ENCODE data around the gene NSG1.

The NSG1 gene

GRCh38 chr4:4427121-4427870 lies 40.4 kb downstream of the NSG1 start:
- DNase-seq (no peak), ATAC-seq (no peak)
- Mint-ChIP-seq H3K27me3 (no peaks in the 10 kb centered on the region), H3K4me3 (no peak overlapping the region), H3K27ac (no peak overlapping the region), H3K4me1 (peaks cover 10% of the 10 kb centered on the region), H3K9me3 (no peaks in the 10 kb centered on the region)

- Mint-ChIP-seq H3K27me3 (no peaks in the 10 kb centered on the region), H3K9me3 (no peaks in the 10 kb centered on the region), H3K4me3 (no peak overlapping the region), H3K4me1 (peaks cover 10% of the 10 kb centered on the region), H3K27ac (no peak overlapping the region)
- no peak for ATAC-seq
- DNase-seq, result no peak
These were observed 41.0 kb downstream of the NSG1 start for GRCh38 chr4:4427886-4428285.

DNA sequence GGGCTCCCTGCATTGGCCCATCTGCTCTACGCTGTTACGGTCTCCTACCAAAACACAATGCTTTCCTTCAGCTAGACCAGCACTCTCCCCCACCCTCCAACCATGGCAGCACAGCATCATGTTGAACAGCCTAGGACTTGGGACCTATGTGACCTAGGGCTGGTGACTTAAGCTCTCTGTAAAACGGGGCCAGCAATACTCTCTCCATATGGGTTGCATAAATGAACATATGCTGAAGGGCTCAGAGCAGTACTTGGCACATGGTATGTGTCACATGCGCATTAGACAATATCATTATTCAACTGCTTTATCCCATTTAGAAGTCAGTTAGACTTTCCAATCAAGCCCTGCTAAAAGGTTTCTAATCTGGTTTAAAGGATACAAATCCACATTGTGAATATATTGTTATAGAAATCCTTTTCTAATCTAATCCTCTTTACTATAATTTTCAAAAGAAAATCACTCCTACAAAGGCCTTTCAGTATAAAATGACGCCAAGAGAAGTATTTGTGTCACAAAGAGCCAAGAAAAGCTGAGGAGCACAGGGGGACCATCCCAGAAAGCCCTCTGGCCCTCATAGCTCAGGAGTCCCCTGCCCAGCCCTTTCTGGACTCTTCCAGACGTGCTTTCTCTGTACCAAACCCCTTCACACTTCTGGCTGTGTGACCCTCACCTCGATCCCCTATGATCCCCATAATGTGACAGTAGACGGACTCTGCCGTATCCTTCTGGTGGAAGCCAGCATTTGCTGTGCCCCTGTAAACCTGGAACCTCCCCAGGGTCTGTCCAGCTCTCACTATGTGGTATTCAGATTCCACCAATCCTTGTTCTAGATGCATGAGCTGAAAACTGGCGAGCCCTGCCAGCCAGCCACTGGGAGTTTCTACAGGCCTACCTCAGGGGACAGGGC lies 42.3 kb downstream of the NSG1 start:
- ATAC-seq (no peak), DNase-seq (no peak)
- H3K27ac Mint-ChIP-seq, result no peak overlapping the region
- no peaks in the 10 kb centered on the region for H3K27me3 Mint-ChIP-seq
- H3K4me3 Mint-ChIP-seq, result no peak overlapping the region
- peaks cover 10% of the 10 kb centered on the region for H3K4me1 Mint-ChIP-seq
- no peaks in the 10 kb centered on the region for H3K9me3 Mint-ChIP-seq

GRCh38 chr4:4430492-4431195 lies 43.7 kb downstream of the NSG1 start:
- ATAC-seq (peak; percentile 92), DNase-seq (peak; percentile 19 to 41)
- Mint-ChIP-seq H3K4me1 (peaks cover 10% of the 10 kb centered on the region), H3K27ac (no peak overlapping the region), H3K4me3 (no peak overlapping the region), H3K9me3 (no peaks in the 10 kb centered on the region), H3K27me3 (no peaks in the 10 kb centered on the region)

DNA sequence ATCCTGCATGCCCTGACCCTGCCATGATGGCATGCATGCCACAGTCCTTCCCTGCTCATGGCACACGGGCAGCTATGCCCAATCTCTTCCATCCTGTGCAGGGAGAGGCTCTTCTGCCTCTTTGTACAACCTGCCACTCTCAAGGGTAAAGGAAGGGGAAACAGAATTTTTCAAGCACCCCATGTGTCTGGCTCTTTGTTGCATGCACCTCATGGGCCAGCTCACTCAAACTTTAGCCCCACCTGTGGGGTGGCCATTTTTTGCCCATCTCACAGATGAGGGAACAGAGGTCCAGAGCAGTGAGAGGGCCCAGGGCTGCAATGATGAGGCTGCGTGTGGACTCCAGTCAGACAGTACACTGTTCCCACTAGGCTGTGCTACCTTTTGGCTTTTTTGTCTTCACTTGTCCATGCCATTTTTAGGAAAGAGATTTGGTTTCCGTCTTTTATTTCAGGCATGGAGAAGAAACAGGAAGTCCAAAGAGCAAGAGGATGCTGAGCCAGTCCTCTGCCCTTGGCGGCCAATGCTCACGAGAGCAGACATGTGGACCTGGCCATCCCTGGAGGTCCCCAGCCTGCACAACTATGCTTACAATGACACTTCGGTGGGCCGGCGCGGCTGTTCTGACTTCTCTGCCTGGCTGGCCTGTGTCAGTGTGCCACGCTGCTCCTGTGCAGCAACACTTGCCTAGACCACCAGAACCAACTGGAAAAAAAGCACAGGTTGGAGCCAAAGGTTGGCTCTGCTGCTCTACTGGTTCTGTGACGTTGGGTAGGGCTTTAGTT lies 45.6 kb downstream of the NSG1 start:
- Mint-ChIP-seq H3K4me3 (no peak overlapping the region), H3K9me3 (no peaks in the 10 kb centered on the region), H3K27ac (peak overlapping the region; percentile 14 to 27), H3K27me3 (no peaks in the 10 kb centered on the region), H3K4me1 (peaks cover 9% of the 10 kb centered on the region)
- ATAC-seq, result no peak
- no peak for DNase-seq

GRCh38 chr4:4433941-4434340 lies 47.0 kb downstream of the NSG1 start:
- DNase-seq, result no peak
- no peak for ATAC-seq
- Mint-ChIP-seq H3K27me3 (no peaks in the 10 kb centered on the region), H3K9me3 (no peaks in the 10 kb centered on the region), H3K4me1 (peaks cover 5% of the 10 kb centered on the region), H3K27ac (no peak overlapping the region), H3K4me3 (no peak overlapping the region)

DNA sequence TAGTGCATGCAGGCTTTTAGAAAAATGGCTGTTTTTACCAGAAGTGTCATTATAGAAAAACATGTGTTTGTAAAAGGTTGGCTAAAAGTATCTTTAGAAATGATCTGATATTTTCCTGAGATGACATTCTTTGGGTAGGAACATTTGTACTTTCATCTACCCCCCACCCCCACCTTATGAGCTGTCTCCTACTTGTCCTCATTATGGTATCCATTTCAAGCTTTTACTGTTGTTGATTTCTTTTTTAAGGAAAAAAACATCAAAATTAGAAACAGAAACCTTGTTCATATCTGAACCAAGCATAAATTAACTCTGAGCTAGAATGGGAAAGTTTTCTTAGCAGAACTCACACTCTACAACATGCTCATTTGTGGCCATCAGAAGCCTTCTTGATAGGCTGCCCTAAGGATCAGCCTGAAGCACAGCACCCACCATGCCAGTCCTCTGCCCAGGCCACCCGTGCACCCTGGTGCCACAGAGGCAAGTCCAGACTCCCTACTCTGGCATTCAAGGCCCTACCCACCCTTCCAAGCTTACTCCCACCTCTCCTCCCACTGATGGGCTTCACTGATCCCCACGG lies 49.4 kb downstream of the NSG1 start:
- no peak for ATAC-seq
- no peak overlapping the region for H3K27ac Mint-ChIP-seq

GRCh38 chr4:4437798-4438470 lies 51.0 kb downstream of the NSG1 start:
- no peak for DNase-seq
- no peaks in the 10 kb centered on the region for H3K4me1 Mint-ChIP-seq
- no peak overlapping the region for H3K27ac Mint-ChIP-seq
- no peaks in the 10 kb centered on the region for H3K9me3 Mint-ChIP-seq
- H3K27me3 Mint-ChIP-seq, result no peaks in the 10 kb centered on the region
- no peak for ATAC-seq
- H3K4me3 Mint-ChIP-seq, result no peak overlapping the region

More for the DNA sequence above, 49.4 kb downstream of the NSG1 start:
- no peak for DNase-seq
- no peak overlapping the region for H3K4me3 Mint-ChIP-seq
- no peaks in the 10 kb centered on the region for H3K27me3 Mint-ChIP-seq
- no peaks in the 10 kb centered on the region for H3K9me3 Mint-ChIP-seq
- no peaks in the 10 kb centered on the region for H3K4me1 Mint-ChIP-seq

- H3K9me3 Mint-ChIP-seq, result no peaks in the 10 kb centered on the region
- no peak overlapping the region for H3K27ac Mint-ChIP-seq
- no peaks in the 10 kb centered on the region for H3K4me1 Mint-ChIP-seq
- DNase-seq (no peak), ATAC-seq (no peak)
- H3K27me3 Mint-ChIP-seq, result no peaks in the 10 kb centered on the region
- no peak overlapping the region for H3K4me3 Mint-ChIP-seq
These were observed 52.0 kb downstream of the NSG1 start for GRCh38 chr4:4438891-4439290.

- no peaks in the 10 kb centered on the region for H3K4me1 Mint-ChIP-seq
- no peaks in the 10 kb centered on the region for H3K27me3 Mint-ChIP-seq
- ATAC-seq, result no peak
- H3K4me3 Mint-ChIP-seq, result no peak overlapping the region
- H3K27ac Mint-ChIP-seq, result no peak overlapping the region
- no peak for DNase-seq
- no peaks in the 10 kb centered on the region for H3K9me3 Mint-ChIP-seq
These were observed 52.9 kb downstream of the NSG1 start for GRCh38 chr4:4439782-4440181.

- Mint-ChIP-seq H3K4me1 (no peaks in the 10 kb centered on the region), H3K27me3 (no peaks in the 10 kb centered on the region), H3K9me3 (no peaks in the 10 kb centered on the region), H3K4me3 (no peak overlapping the region), H3K27ac (no peak overlapping the region)
- ATAC-seq (no peak), DNase-seq (no peak)
These were observed 53.6 kb downstream of the NSG1 start for GRCh38 chr4:4440333-4441061.

- DNase-seq (no peak), ATAC-seq (no peak)
- Mint-ChIP-seq H3K27ac (no peak overlapping the region), H3K4me1 (no peaks in the 10 kb centered on the region), H3K4me3 (no peak overlapping the region), H3K27me3 (no peaks in the 10 kb centered on the region), H3K9me3 (no peaks in the 10 kb centered on the region)
These were observed 56.9 kb downstream of the NSG1 start for GRCh38 chr4:4443821-4444220.

DNA sequence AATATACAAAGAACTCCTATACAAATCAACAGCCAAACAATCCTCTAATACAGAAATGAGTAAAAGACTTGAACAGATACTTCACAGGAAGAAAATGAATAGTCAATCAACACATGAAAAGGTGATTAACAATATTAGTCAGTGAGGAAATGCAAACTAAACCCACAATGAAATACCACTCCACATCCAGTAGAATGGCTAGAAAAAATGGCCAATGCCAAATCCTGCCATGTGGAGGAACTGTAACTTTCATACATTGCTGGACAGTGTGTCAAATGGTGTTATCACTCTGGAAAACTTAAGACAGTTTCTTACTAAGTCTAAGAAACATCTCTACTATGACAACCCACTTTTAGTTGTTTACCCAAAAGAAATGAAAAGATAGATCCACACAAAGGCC lies 59.5 kb downstream of the NSG1 start:
- ATAC-seq (no peak), DNase-seq (no peak)
- no peaks in the 10 kb centered on the region for H3K9me3 Mint-ChIP-seq
- H3K27me3 Mint-ChIP-seq, result no peaks in the 10 kb centered on the region
- H3K4me1 Mint-ChIP-seq, result no peaks in the 10 kb centered on the region
- H3K27ac Mint-ChIP-seq, result no peak overlapping the region
- no peak overlapping the region for H3K4me3 Mint-ChIP-seq
